Activated gamma-delta T cell treated with anti-CD3 and anti-CD28 coated beads, Interleukin-2, amount 50 U/mL, for 16 hours (primary cell): ENCODE measurements around the gene PIK3IP1.
"Not testable (repeated sequence)": the region's sequence is repeated elsewhere in the genome, so short reads cannot be mapped to it uniquely, and the experiment has no call there.

ENCODE experiments used
- DNase-seq: peaks from one replicate; pipeline ENCODE4 v3.0.0-alpha.2; 2020; ENCODE audit warnings: low read depth

PIK3IP1 gene

GRCh38 chr22:31292236-31292989 lies at the start of gene PIK3IP1:
TSS of gene PIK3IP1 (minus strand) at chr22:31292488. CDS start at chr22:31292344, 144 bp downstream.
- DNase-seq = peak; percentile 75

- no peak for DNase-seq
Measured at GRCh38 chr22:31341386-31342088, 49.2 kb upstream of the PIK3IP1 start.

GRCh38 chr22:31340765-31341247 lies 48.5 kb upstream of the PIK3IP1 start:
- no peak for DNase-seq

- DNase-seq = no peak
Measured at GRCh38 chr22:31340360-31340759, 48.1 kb upstream of the PIK3IP1 start.

- DNase-seq = no peak
Measured at GRCh38 chr22:31339148-31339832, 47.0 kb upstream of the PIK3IP1 start.

- no peak for DNase-seq
Measured at GRCh38 chr22:31337178-31337577, 44.9 kb upstream of the PIK3IP1 start.

GRCh38 chr22:31334329-31334728 lies 42.0 kb upstream of the PIK3IP1 start:
- no peak for DNase-seq

GRCh38 chr22:31333641-31334040 lies 41.4 kb upstream of the PIK3IP1 start:
- DNase-seq = no peak

- no peak for DNase-seq
Measured at GRCh38 chr22:31332886-31333285, 40.6 kb upstream of the PIK3IP1 start.

GRCh38 chr22:31332010-31332409 lies 39.7 kb upstream of the PIK3IP1 start:
- no peak for DNase-seq

- no peak for DNase-seq
Measured at GRCh38 chr22:31329453-31330215, 37.3 kb upstream of the PIK3IP1 start.

- no peak for DNase-seq
Measured at GRCh38 chr22:31329029-31329428, 36.7 kb upstream of the PIK3IP1 start.

- no peak for DNase-seq
Measured at GRCh38 chr22:31328544-31328960, 36.3 kb upstream of the PIK3IP1 start.

- no peak for DNase-seq
Measured at GRCh38 chr22:31327806-31328543, 35.7 kb upstream of the PIK3IP1 start.

- no peak for DNase-seq
Measured at GRCh38 chr22:31326877-31327276, 34.6 kb upstream of the PIK3IP1 start.

GRCh38 chr22:31323578-31324550 lies 31.6 kb upstream of the PIK3IP1 start:
- no peak for DNase-seq

- DNase-seq = no peak
Measured at GRCh38 chr22:31321421-31321820, 29.1 kb upstream of the PIK3IP1 start.

GRCh38 chr22:31314220-31314619 lies 21.9 kb upstream of the PIK3IP1 start:
- not testable (repeated sequence) for DNase-seq

- DNase-seq = peak; percentile 49
Measured at GRCh38 chr22:31313366-31314147, 21.3 kb upstream of the PIK3IP1 start.
